Right atrium auricular region (tissue), 2 donors: Measurements from ENCODE around the gene TAOK3. TPM values are rescaled to one million over a fixed set of nuclear protein-coding genes. Genes with fewer than 3 reads are reported as not detected.

ENCODE experiments used
- DNase-seq: peaks from one replicate; pipeline ENCODE4 v3.0.0-alpha.2; 2019; ENCODE audit warnings: low spot score
- H3K27ac ChIP-seq, 2 donors: fragments of 200-600 bp; sonication (generic); 1 replicate in 1 of 2; 2 replicates in 1 of 2; pipeline ENCODE4 v1.5.1; 2016 to 2019
- H3K27me3 ChIP-seq, 2 donors: fragments of 200-600 bp; sonication (generic); one replicate each; pipeline versions ENCODE4 v1.5.1 to v1.6.0; 2017 to 2019
- H3K36me3 ChIP-seq: fragments of 200-600 bp; sonication (generic); one replicate; pipeline ENCODE4 v1.5.1; 2016
- H3K4me1 ChIP-seq, 2 donors: fragments of 200-600 bp; sonication (generic); one replicate each; pipeline versions ENCODE4 v1.5.1 to v1.6.0; 2017 to 2019
- H3K4me3 ChIP-seq, 2 donors: fragments of 200-600 bp; sonication (generic); 1 replicate in 1 of 2; 2 replicates in 1 of 2; pipeline ENCODE4 v1.5.1; 2017 to 2019; ENCODE audit warnings: mild to moderate bottlenecking in 1 of 2, moderate library complexity in 1 of 2
- H3K9me3 ChIP-seq, 2 donors: fragments of 200-600 bp; sonication (generic); one replicate each; pipeline ENCODE4 v1.5.1; 2019
- CTCF ChIP-seq, 2 donors: fragments of 200-600 bp; sonication (generic); IDR thresholded peaks; one replicate each; pipeline ENCODE4 v1.5.1; 2019; ENCODE audit warnings: antibody characterized with exemption in 2 of 2
- total RNA-seq, 2 donors: library from RNA; depleted of rRNA; stranded (reverse); fragments of >200 nt; gene quantifications; one replicate each; pipeline ENCODE4 v1.1.0, GENCODE V29; 2016

TAOK3 gene
- total RNA-seq, 2 donors from 2014 or later, result 18.1 to 21.1 TPM

- no peak overlapping the region for H3K4me3 ChIP-seq
- no peaks in the 10 kb centered on the region for H3K27me3 ChIP-seq
- no peaks in the 10 kb centered on the region for H3K36me3 ChIP-seq
- H3K4me1 ChIP-seq, result peaks cover 0 to 6% of the 10 kb centered on the region in 2 donors
- no peaks in the 10 kb centered on the region for H3K9me3 ChIP-seq
- TF ChIP-seq CTCF (IDR thresholded peaks at IDR 0.05), result no peak
- H3K27ac ChIP-seq, result no peak overlapping the region
- no peak for DNase-seq
These were observed 27.4 kb downstream of the TAOK3 start for GRCh38 chr12:118345355-118345754.

- Histone ChIP-seq H3K9me3 (no peaks in the 10 kb centered on the region), H3K4me3 (no peak overlapping the region), H3K27ac (no peak overlapping the region), H3K4me1 (peaks cover 0 to 6% of the 10 kb centered on the region in 2 donors), H3K27me3 (no peaks in the 10 kb centered on the region), H3K36me3 (no peaks in the 10 kb centered on the region)
- DNase-seq, result no peak
- no peak for TF ChIP-seq CTCF (IDR thresholded peaks at IDR 0.05)
These were observed 27.9 kb downstream of the TAOK3 start for GRCh38 chr12:118344829-118345228.

GRCh38 chr12:118342090-118342489, 30.6 kb downstream of the TAOK3 start:
- Histone ChIP-seq H3K4me1 (peaks cover 0 to 6% of the 10 kb centered on the region in 2 donors), H3K36me3 (no peaks in the 10 kb centered on the region), H3K4me3 (no peak overlapping the region), H3K27me3 (no peaks in the 10 kb centered on the region), H3K9me3 (no peaks in the 10 kb centered on the region), H3K27ac (no peak overlapping the region)
- no peak for DNase-seq
- TF ChIP-seq CTCF (IDR thresholded peaks at IDR 0.05), result no peak

DNA sequence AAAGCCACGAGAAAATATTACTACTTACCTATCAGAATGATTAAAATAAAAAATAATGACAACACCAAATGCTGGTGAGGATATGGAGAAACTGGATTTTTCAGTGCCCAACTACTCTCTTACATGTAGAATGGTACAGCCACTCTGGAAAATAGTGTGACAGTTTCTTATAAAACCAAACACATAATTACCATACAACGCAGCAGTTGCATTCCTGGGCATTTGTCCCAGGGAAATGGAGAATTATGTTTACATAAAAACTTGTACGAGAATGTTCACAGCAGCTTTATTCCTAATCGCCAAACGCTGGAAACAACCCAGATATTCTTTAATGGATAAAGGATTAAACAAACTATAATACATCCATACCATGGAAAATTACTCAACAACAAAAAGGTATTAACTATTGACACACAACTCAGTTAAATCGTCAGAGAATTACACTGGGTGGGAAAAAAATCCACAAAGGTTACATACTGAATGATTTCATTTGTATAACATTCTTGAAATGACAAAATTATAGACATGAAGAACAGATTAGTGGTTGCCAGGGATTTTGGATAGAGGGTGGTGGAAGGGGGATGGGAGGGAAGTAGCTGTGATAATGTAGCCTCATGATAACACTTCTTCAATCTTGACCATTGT, 35.4 kb downstream of the TAOK3 start:
- Histone ChIP-seq H3K4me3 (no peak overlapping the region), H3K27me3 (no peaks in the 10 kb centered on the region), H3K9me3 (no peaks in the 10 kb centered on the region), H3K4me1 (no peaks in the 10 kb centered on the region), H3K36me3 (no peaks in the 10 kb centered on the region), H3K27ac (no peak overlapping the region)
- no peak for DNase-seq
- TF ChIP-seq CTCF (IDR thresholded peaks at IDR 0.05), result no peak

DNA sequence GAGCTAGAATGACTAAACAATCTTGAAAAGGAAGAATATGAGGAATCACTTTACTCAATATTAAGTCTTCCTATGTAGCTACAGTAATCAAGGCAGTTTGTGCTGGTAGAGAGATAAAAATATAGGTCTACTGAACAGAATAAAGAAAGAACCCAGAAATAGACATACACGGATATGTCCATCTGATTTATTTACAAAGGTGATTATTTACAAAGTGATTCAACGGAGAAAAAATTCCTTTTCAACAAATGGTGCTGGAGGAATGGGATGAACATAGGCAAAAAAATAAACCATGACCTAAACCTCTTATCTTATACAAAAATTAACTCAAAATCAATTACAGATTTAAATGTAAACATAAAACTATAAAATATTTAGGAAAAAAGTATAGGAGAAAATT, 36.6 kb downstream of the TAOK3 start:
- DNase-seq, result no peak
- no peaks in the 10 kb centered on the region for H3K9me3 ChIP-seq
- no peak overlapping the region for H3K4me3 ChIP-seq
- no peak for TF ChIP-seq CTCF (IDR thresholded peaks at IDR 0.05)
- H3K4me1 ChIP-seq, result peaks cover 0 to under 1% of the 10 kb centered on the region in 2 donors
- H3K27me3 ChIP-seq, result no peaks in the 10 kb centered on the region
- no peak overlapping the region for H3K27ac ChIP-seq
- H3K36me3 ChIP-seq, result no peaks in the 10 kb centered on the region
